GM18870 (cell line): ENCODE results near the gene AATK.

Source experiments
- ATAC-seq: cut with Tn5 transposase; IDR thresholded peaks from one replicate; pipeline ENCODE4 v1.9.1; 2021; ENCODE audit warnings: moderate library complexity; ENCODE audit not compliant: unreplicated experiment

Gene AATK

GRCh38 chr17:81181811-81182185 lies 15.8 kb upstream of the AATK start:
- no peak for ATAC-seq

GRCh38 chr17:81180836-81181810 lies 15.1 kb upstream of the AATK start:
- ATAC-seq = no peak

- ATAC-seq = no peak
Measured at GRCh38 chr17:81179861-81180260, 13.8 kb upstream of the AATK start.

- no peak for ATAC-seq
Measured at GRCh38 chr17:81179220-81179619, 13.2 kb upstream of the AATK start.

GRCh38 chr17:81178136-81179091 lies 12.4 kb upstream of the AATK start:
- no peak for ATAC-seq

- no peak for ATAC-seq
Measured at GRCh38 chr17:81176666-81177065, 10.6 kb upstream of the AATK start.

- no peak for ATAC-seq
Measured at GRCh38 chr17:81173762-81174155, 7.7 kb upstream of the AATK start.

- no peak for ATAC-seq
Measured at GRCh38 chr17:81173052-81173761, 7.2 kb upstream of the AATK start.

GRCh38 chr17:81171941-81172340 lies 5.9 kb upstream of the AATK start:
- no peak for ATAC-seq

- ATAC-seq = no peak
Measured at GRCh38 chr17:81170727-81171494, 4.9 kb upstream of the AATK start.

- no peak for ATAC-seq
Measured at GRCh38 chr17:81169870-81170309, 3.9 kb upstream of the AATK start.

- no peak for ATAC-seq
Measured at GRCh38 chr17:81167638-81168037, 1.6 kb upstream of the AATK start.

GRCh38 chr17:81167194-81167524 lies 1.1 kb upstream of the AATK start:
- no peak for ATAC-seq

GRCh38 chr17:81165246-81166032 lies 582 bp downstream of the AATK start, which contains the start of gene PVALEF:
Gene PVALEF (plus strand): TSS chr17:81165507. CDS start chr17:81181227, 15,720 bp downstream.
- ATAC-seq = no peak

- no peak for ATAC-seq
Measured at GRCh38 chr17:81164371-81165245, 1.4 kb downstream of the AATK start.

GRCh38 chr17:81163703-81164370 lies 2.2 kb downstream of the AATK start:
- no peak for ATAC-seq

GRCh38 chr17:81163051-81163695 lies 2.8 kb downstream of the AATK start:
- no peak for ATAC-seq
